IMR-90 (cell line): ENCODE data around the gene CATSPER3. TPM values are rescaled to one million over a fixed set of nuclear protein-coding genes. Genes with fewer than 3 reads are reported as not detected.

Source experiments
- ATAC-seq: fragments of 200-7000 bp; cut with Tn5 transposase; 2 replicates; pipeline ENCODE4 v1.9.1; 2020; ENCODE audit warnings: low read depth, mild to moderate bottlenecking, moderate library complexity
- BruUV-seq: library from RNA; stranded (reverse); fragments of 400-500 nt; replicated peaks from 2 replicates; lab custom pipeline; 2021; lab: Mats Ljungman, UMichigan
- CTCF ChIA-PET: fragments of 300-600 bp; formaldehyde crosslinking; extraction: SDS; loops from one replicate; lab custom pipeline; 2021; ENCODE audit warnings: antibody characterized with exemption; lab: Yijun Ruan, JAX
- POLR2A ChIA-PET: fragments of 300-600 bp; sonication (Branson Sonifier 250); formaldehyde crosslinking; loops from one replicate; lab custom pipeline; 2022; ENCODE audit warnings: antibody characterized with exemption; ENCODE audit not compliant: unreplicated experiment; lab: Charles Lee
- DNase-seq: peaks from one replicate; pipeline ENCODE4 v3.0.0; 2013
- H2AFZ ChIP-seq: replicated peaks from 2 replicates; pipeline ENCODE3; 2013; ENCODE audit warnings: low read length, mild to moderate bottlenecking; ENCODE audit not compliant: poor library complexity
- H2AK5ac ChIP-seq: 2 replicates; pipeline ENCODE4 v1.6.1; 2013; ENCODE audit warnings: low read depth, low read length, inconsistent platforms
- H2AK9ac ChIP-seq: replicated peaks from 2 replicates; pipeline ENCODE3; 2013; ENCODE audit warnings: mild to moderate bottlenecking, low read depth, low read length, moderate library complexity; ENCODE audit not compliant: poor library complexity
- H2BK120ac ChIP-seq: 2 replicates; pipeline ENCODE4 v1.6.1; 2013; ENCODE audit warnings: low read depth, low read length, inconsistent platforms
- H2BK15ac ChIP-seq: 3 replicates; pipeline ENCODE4 v1.6.1; 2013; ENCODE audit warnings: low read depth, low read length, inconsistent platforms
- H2BK20ac ChIP-seq: 2 replicates; pipeline ENCODE4 v1.6.1; 2013; ENCODE audit warnings: low read depth, mild to moderate bottlenecking, inconsistent platforms, low read length, moderate library complexity
- H2BK5ac ChIP-seq: 2 replicates; pipeline ENCODE4 v1.6.1; 2013; ENCODE audit warnings: mild to moderate bottlenecking, low read depth, low read length, inconsistent platforms; ENCODE audit not compliant: poor library complexity, severe bottlenecking
- H3K14ac ChIP-seq: replicated peaks from 2 replicates; pipeline ENCODE4 v1.6.1; 2013; ENCODE audit warnings: low read depth, low read length, inconsistent platforms
- H3K18ac ChIP-seq: 2 replicates; pipeline ENCODE4 v1.6.1; 2013; ENCODE audit warnings: low read depth, low read length, control low read depth
- H3K23ac ChIP-seq: 2 replicates; pipeline ENCODE4 v1.6.1; 2013; ENCODE audit warnings: low read depth, low read length, inconsistent platforms
- H3K27ac ChIP-seq: 2 replicates; pipeline ENCODE4 v1.5.1; 2013; ENCODE audit warnings: mild to moderate bottlenecking, control low read depth, low read length; ENCODE audit not compliant: insufficient read depth
- H3K27me3 ChIP-seq: 2 replicates; pipeline ENCODE4 v1.6.1; 2013; ENCODE audit warnings: low read length; ENCODE audit not compliant: control insufficient read depth, insufficient read depth
- H3K36me3 ChIP-seq: 2 replicates; pipeline ENCODE4 v1.6.1; 2013; ENCODE audit warnings: low read length, mixed read lengths; ENCODE audit not compliant: control insufficient read depth, insufficient read depth
- H3K4ac ChIP-seq: 2 replicates; pipeline ENCODE4 v1.6.1; 2013; ENCODE audit warnings: low read depth, low read length, inconsistent platforms
- H3K4me1 ChIP-seq: 2 replicates; pipeline ENCODE4 v1.6.1; 2013; ENCODE audit warnings: low read length, mixed read lengths; ENCODE audit not compliant: control insufficient read depth, insufficient read depth
- H3K4me2 ChIP-seq: 2 replicates; pipeline ENCODE4 v1.6.1; 2013; ENCODE audit warnings: low read depth, mild to moderate bottlenecking, control low read depth, low read length, moderate library complexity
- H3K4me3 ChIP-seq: 2 replicates; pipeline ENCODE4 v1.5.1; 2013; ENCODE audit warnings: low read depth, mild to moderate bottlenecking, control low read depth, low read length, moderate library complexity; ENCODE audit not compliant: insufficient read depth
- H3K56ac ChIP-seq: 2 replicates; pipeline ENCODE4 v1.6.1; 2013; ENCODE audit warnings: low read length, inconsistent platforms; ENCODE audit not compliant: insufficient read depth; ENCODE audit errors: extremely low read depth
- H3K79me1 ChIP-seq, 2 experiments: 2 replicates each; pipeline ENCODE4 v1.6.1; 2013; ENCODE audit warnings: low read length in 2 of 2, inconsistent platforms in 1 of 2, low read depth in 1 of 2
- H3K9ac ChIP-seq: 2 replicates; pipeline ENCODE4 v1.6.1; 2013; ENCODE audit warnings: low read depth, low read length, control low read depth
- H3K9me1 ChIP-seq: 2 replicates; pipeline ENCODE4 v1.6.1; 2013; ENCODE audit warnings: low read length, inconsistent platforms; ENCODE audit not compliant: insufficient read depth
- H3K9me3 ChIP-seq: 2 replicates; pipeline ENCODE4 v1.6.1; 2013; ENCODE audit warnings: low read length; ENCODE audit not compliant: control insufficient read depth, insufficient read depth
- H4K20me1 ChIP-seq: 2 replicates; pipeline ENCODE4 v1.6.1; 2013; ENCODE audit warnings: low read length, inconsistent platforms; ENCODE audit not compliant: insufficient read depth
- H4K5ac ChIP-seq: 2 replicates; pipeline ENCODE4 v1.6.1; 2013; ENCODE audit warnings: mild to moderate bottlenecking, low read depth, low read length, control low read depth
- H4K8ac ChIP-seq, 2 experiments: 2 replicates each; pipeline ENCODE4 v1.6.1; 2013; ENCODE audit warnings: low read depth in 2 of 2, low read length in 2 of 2, control low read depth in 1 of 2, inconsistent platforms in 1 of 2
- H4K91ac ChIP-seq: 2 replicates; pipeline ENCODE4 v1.6.1; 2013; ENCODE audit warnings: low read depth, low read length, inconsistent platforms; ENCODE audit not compliant: insufficient read depth
- BHLHE40 ChIP-seq: fragments of 150-350 bp; IDR thresholded peaks from 2 replicates; pipeline ENCODE4 v1.6.1; 2016; ENCODE audit warnings: mild to moderate bottlenecking, low read depth, low read length
- CEBPB ChIP-seq: IDR thresholded peaks from 2 replicates; pipeline ENCODE4 v1.6.1; 2012; ENCODE audit warnings: low read depth, low read length, improper control_type of control experiment
- CHD1 ChIP-seq: IDR thresholded peaks from 2 replicates; pipeline ENCODE4 v1.6.1; 2012; ENCODE audit warnings: low read depth, low read length, improper control_type of control experiment
- CTCF ChIP-seq: conservative IDR thresholded peaks from 2 replicates; pipeline ENCODE4 v1.5.1; 2012; ENCODE audit warnings: mild to moderate bottlenecking, low read depth, low read length, improper control_type of control experiment
- FOS ChIP-seq: fragments of 150-350 bp; IDR thresholded peaks from 2 replicates; pipeline ENCODE4 v1.6.1; 2016; ENCODE audit warnings: low read depth, low read length
- MAFK ChIP-seq: IDR thresholded peaks from 2 replicates; pipeline ENCODE4 v1.6.1; 2012; ENCODE audit warnings: low read depth, low read length, improper control_type of control experiment
- MAZ ChIP-seq: IDR thresholded peaks from 2 replicates; pipeline ENCODE4 v1.6.1; 2012; ENCODE audit warnings: low read depth, mild to moderate bottlenecking, low read length, improper control_type of control experiment, moderate library complexity, borderline replicate concordance
- MXI1 ChIP-seq: IDR thresholded peaks from 2 replicates; pipeline ENCODE4 v1.6.1; 2012; ENCODE audit warnings: low read depth, mild to moderate bottlenecking, low read length, moderate library complexity, borderline replicate concordance
- NFE2L2 ChIP-seq: fragments of 150-350 bp; IDR thresholded peaks from 2 replicates; pipeline ENCODE4 v1.6.1; 2016; ENCODE audit warnings: low read depth, mild to moderate bottlenecking, low read length
- RAD21 ChIP-seq: IDR thresholded peaks from 2 replicates; pipeline ENCODE4 v1.6.1; 2012; ENCODE audit warnings: low read length, improper control_type of control experiment
- RCOR1 ChIP-seq: IDR thresholded peaks from 2 replicates; pipeline ENCODE4 v1.6.1; 2012; ENCODE audit warnings: mild to moderate bottlenecking, low read length, improper control_type of control experiment; ENCODE audit not compliant: insufficient replicate concordance
- RFX5 ChIP-seq: IDR thresholded peaks from 2 replicates; pipeline ENCODE4 v1.8.0; 2012; ENCODE audit warnings: low read depth, mild to moderate bottlenecking, low read length, moderate library complexity
- SMC3 ChIP-seq: fragments of 150-350 bp; IDR thresholded peaks from 2 replicates; pipeline ENCODE4 v1.6.1; 2016; ENCODE audit warnings: low read depth, mild to moderate bottlenecking, antibody characterized with exemption, low read length, moderate library complexity
- USF2 ChIP-seq: fragments of 150-350 bp; IDR thresholded peaks from 2 replicates; pipeline ENCODE4 v1.6.1; 2017; ENCODE audit warnings: mild to moderate bottlenecking, antibody characterized with exemption, low read length, low read depth
- WGBS, 2 experiments: methylation state at CpG; one replicate each; pipeline versions ENCODE4 v1.1.5 to v1.1.7; 2013; ENCODE audit warnings: missing lambda C conversion rate in 2 of 2; ENCODE audit not compliant: insufficient read length in 1 of 2; ENCODE audit errors: extremely low coverage in 2 of 2; 5-methylcytosine and 5-hydroxymethylcytosine counted together
- dilution Hi-C: fragments of 300-500 bp; cut with HindIII; formaldehyde crosslinking; loops from one replicate; pipeline ENCODE4 v1.14.3; 2018; ENCODE audit warnings: low sequenced_read_pairs; ENCODE audit not compliant: unreplicated experiment
- in situ Hi-C: fragments of 300-500 bp; cut with MboI; formaldehyde crosslinking; loops from 3 replicates; pipeline ENCODE4 v1.14.3; 2019; ENCODE audit warnings: low sequenced_read_pairs, inconsistent platforms, mixed read lengths
- intact Hi-C: fragments of 100-400 bp; cut with micrococcal nuclease; formaldehyde crosslinking; loops from 2 replicates; pipeline ENCODE4 v1.10.0; 2022
- polyA plus RNA-seq, 3 experiments: library from polyadenylated mRNA; depleted of rRNA; stranded (reverse); fragments of >200 nt; gene quantifications; 2 replicates each; pipeline ENCODE4 v1.2.3, GENCODE V29; 2012; ENCODE audit warnings: low replicate concordance in 1 of 3
- total RNA-seq: library from RNA; depleted of rRNA; stranded (reverse); fragments of >200 nt; gene quantifications from 2 replicates; pipeline ENCODE4 v1.2.3, GENCODE V29; 2012

CATSPER3 gene
- total and polyA plus RNA-seq, 2 of the 4 experiments (the other 2 are of a cell fraction), result under 0.01 to 0.12 TPM

GRCh38 chr5:135048286-135048685 is 80.6 kb downstream of the CATSPER3 start:
- H3K79me1 ChIP-seq, result no peaks in the 10 kb centered on the region
- no peak overlapping the region for H2BK20ac ChIP-seq
- H2BK15ac ChIP-seq, result no peak overlapping the region
- H2BK120ac ChIP-seq, result no peak overlapping the region
- no peaks in the 10 kb centered on the region for H3K9me3 ChIP-seq
- ATAC-seq, result no peak
- no peak for TF ChIP-seq RAD21
- TF ChIP-seq BHLHE40, result no peak
- TF ChIP-seq FOS, result no peak
- no peak for TF ChIP-seq MAFK
- no peak for TF ChIP-seq SMC3
- no peak for TF ChIP-seq RFX5
- TF ChIP-seq CEBPB, result no peak
- TF ChIP-seq CHD1, result no peak
- no peak for TF ChIP-seq NFE2L2
- TF ChIP-seq USF2, result no peak
- TF ChIP-seq RCOR1, result no peak
- no peak for TF ChIP-seq MAZ
- TF ChIP-seq CTCF, result no peak
- no peak for TF ChIP-seq MXI1
- H4K20me1 ChIP-seq, result no peaks in the 10 kb centered on the region; the same call in 1 of the 2 replicates
- no peak overlapping the region for H3K4me2 ChIP-seq
- ChIA-PET CTCF (no interaction called here), POLR2A (no interaction called here)
- no peak overlapping the region for H3K23ac ChIP-seq
- H3K9me1 ChIP-seq, result peaks cover 3% of the 10 kb centered on the region; the same call in 1 of the 2 replicates
- WGBS, 2 experiments, result no CpG with 5 or more reads among the region's 2 CpGs
- DNase-seq, result no peak
- no peak overlapping the region for H2AK9ac ChIP-seq
- no peak overlapping the region for H2AFZ ChIP-seq
- no peak overlapping the region for H2BK5ac ChIP-seq
- no peak overlapping the region for H2AK5ac ChIP-seq
- no peak overlapping the region for H4K91ac ChIP-seq
- no peak overlapping the region for H3K4me3 ChIP-seq
- H4K5ac ChIP-seq, result no peak overlapping the region
- no peak overlapping the region for H4K8ac ChIP-seq
- H3K36me3 ChIP-seq, result no peaks in the 10 kb centered on the region
- no peak overlapping the region for H3K27ac ChIP-seq
- H3K4me1 ChIP-seq, result peaks cover 6% of the 10 kb centered on the region; the same call in 1 of the 2 replicates
- no peak overlapping the region for H3K56ac ChIP-seq
- H3K9ac ChIP-seq, result no peak overlapping the region
- no TSS peak for BruUV-seq
- peaks cover 40% of the 10 kb centered on the region for H3K27me3 ChIP-seq
- H3K4ac ChIP-seq, result no peak overlapping the region
- dilution Hi-C loops, result no loop called here
- in situ Hi-C loops, result no loop called here
- no peak overlapping the region for H3K18ac ChIP-seq
- intact Hi-C loops, result no loop called here
- no peak overlapping the region for H3K14ac ChIP-seq
